ENCODE measurements around the gene TMEM72. TPM values are rescaled to one million over a fixed set of nuclear protein-coding genes. Genes with fewer than 3 reads are reported as not detected.

TMEM72 gene
- total and polyA plus RNA-seq, 2 donors (not counting 1 experiment from before 2014, with no cell fraction given) = not detected

DNA sequence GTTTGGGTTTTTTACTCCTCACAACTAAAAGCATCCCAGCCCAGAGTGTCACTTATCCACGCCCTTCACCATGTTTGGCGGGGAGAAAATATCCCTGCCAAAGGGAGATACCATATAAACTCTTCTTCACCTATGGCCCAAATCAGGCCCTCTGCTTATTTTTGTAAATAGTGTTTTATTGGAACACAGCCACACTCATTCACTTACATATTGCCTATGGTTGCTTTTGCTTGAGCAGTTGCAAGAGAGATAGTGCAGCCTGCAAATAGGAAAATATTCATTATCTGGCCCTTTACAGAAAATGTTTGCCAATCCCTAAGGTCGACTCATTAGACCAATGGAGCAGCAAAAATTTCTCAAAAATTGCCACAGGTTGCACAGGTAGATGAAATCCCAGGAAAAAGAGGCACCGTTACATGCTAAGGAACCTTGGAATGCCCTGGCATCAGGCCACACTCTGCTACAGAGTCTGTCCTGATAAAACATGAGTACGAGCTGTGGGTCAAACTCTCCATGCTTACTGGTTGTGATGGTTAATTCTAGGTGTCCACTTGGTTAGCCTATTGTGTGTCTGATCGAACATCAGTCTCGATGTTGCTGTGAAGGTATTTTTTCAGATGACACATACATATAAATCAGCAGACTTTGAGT is 40.6 kb downstream of the TMEM72 start:
- intact Hi-C loops (cut with micrococcal nuclease) = no loop called here
- 81% methylated on average over 3 of the region's 7 CpGs for WGBS (ENCODE audit: insufficient coverage)
- Histone ChIP-seq H2AFZ (ENCODE audit: insufficient read depth, low read depth, low read length, poor library complexity, severe bottlenecking) (no peak overlapping the region), H3K27me3 (replicated peaks in 1 of 4; ENCODE audit: control extremely low read depth in 1 of 4, control insufficient read depth in 3 of 4, insufficient read depth in 4 of 4, low read length in 3 of 4) (no peaks in the 10 kb centered on the region), H4K20me1 (ENCODE audit: control insufficient read depth, insufficient read depth, low read length, poor library complexity, severe bottlenecking) (peaks cover 5% of the 10 kb centered on the region), H3K27ac (ENCODE audit: low read length in 2 of 2) (no peak overlapping the region), H3K79me2 (ENCODE audit: control insufficient read depth, insufficient read depth, low read length) (no peaks in the 10 kb centered on the region), H3K4me1 (ENCODE audit: control insufficient read depth in 2 of 2, insufficient read depth in 2 of 2, low read length in 2 of 2) (peaks cover 27 to 39% of the 10 kb centered on the region in 2 donors), H3K4me3 (ENCODE audit: control extremely low read depth in 1 of 5, extremely low read depth in 1 of 5, insufficient read depth in 1 of 5, low read depth in 2 of 5, low read length in 4 of 5) (no peak overlapping the region), H3K9ac (ENCODE audit: low read length) (no peak overlapping the region), H3K9me3 (ENCODE audit: control extremely low read depth in 1 of 3, control insufficient read depth in 2 of 3, insufficient read depth in 1 of 3, low read length in 2 of 3) (no peaks in the 10 kb centered on the region), H3K36me3 (replicated peaks in 1 of 2; ENCODE audit: control extremely low read depth in 1 of 2, control insufficient read depth in 1 of 2, extremely low read depth in 1 of 2, insufficient read depth in 2 of 2, low read length in 1 of 2) (peaks cover 0 to 3% of the 10 kb centered on the region in 2 experiments), H3K4me2 (replicated peaks; ENCODE audit: low read depth, low read length, poor library complexity, severe bottlenecking) (no peak overlapping the region)
- Mint-ChIP-seq H3K4me1 (peaks cover 41% of the 10 kb centered on the region), H3K27me3 (no peaks in the 10 kb centered on the region), H3K27ac (no peak overlapping the region), H3K9me3 (ENCODE audit: insufficient read depth) (no peaks in the 10 kb centered on the region), H3K4me3 (no peak overlapping the region)
- no peak for DNase-seq
- ChIA-PET POLR2A (no interaction called here), CTCF (interaction anchor here (0.5 to 5.1 kb wide), 2 partner anchors 20 to 720 kb away, joined by 5 to 22 read pairs; no protein-coding TSS in a partner anchor)
- no peak for TF ChIP-seq EZH2 (IDR thresholded peaks at IDR 0.05; ENCODE audit: borderline replicate concordance, insufficient read depth, low read depth, low read length, poor library complexity, severe bottlenecking)
- TF ChIP-seq, protein P1, sequence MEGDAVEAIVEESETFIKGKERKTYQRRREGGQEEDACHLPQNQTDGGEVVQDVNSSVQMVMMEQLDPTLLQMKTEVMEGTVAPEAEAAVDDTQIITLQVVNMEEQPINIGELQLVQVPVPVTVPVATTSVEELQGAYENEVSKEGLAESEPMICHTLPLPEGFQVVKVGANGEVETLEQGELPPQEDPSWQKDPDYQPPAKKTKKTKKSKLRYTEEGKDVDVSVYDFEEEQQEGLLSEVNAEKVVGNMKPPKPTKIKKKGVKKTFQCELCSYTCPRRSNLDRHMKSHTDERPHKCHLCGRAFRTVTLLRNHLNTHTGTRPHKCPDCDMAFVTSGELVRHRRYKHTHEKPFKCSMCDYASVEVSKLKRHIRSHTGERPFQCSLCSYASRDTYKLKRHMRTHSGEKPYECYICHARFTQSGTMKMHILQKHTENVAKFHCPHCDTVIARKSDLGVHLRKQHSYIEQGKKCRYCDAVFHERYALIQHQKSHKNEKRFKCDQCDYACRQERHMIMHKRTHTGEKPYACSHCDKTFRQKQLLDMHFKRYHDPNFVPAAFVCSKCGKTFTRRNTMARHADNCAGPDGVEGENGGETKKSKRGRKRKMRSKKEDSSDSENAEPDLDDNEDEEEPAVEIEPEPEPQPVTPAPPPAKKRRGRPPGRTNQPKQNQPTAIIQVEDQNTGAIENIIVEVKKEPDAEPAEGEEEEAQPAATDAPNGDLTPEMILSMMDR (IDR thresholded peaks at IDR 0.05) = no peak
- ATAC-seq (ENCODE audit: low read depth) = no peak

DNA sequence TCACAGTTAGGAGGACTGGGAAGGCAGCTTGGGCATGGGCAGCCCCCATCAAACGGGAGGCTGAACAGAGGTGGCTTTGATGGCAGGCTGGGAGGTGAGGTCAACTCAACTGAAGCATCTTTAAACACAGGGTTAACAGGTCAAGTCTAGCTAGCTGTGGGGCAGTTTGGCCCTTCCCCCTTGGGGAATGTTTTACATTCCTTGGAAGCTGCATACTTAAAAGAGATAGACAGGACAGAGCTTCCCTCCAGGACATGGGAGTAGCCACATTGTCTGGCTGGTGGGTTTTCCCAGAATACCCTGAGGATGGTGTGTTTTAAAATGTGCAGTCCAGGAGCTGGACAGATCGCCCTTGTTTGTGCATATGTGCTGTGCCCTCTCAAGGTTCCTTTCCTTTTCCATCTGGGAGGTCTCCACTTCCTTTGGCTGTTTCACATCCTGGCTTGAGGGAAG is 41.7 kb downstream of the TMEM72 start:
- ChIA-PET POLR2A (no interaction called here), CTCF (interaction anchor here (1.5 to 5.1 kb wide), 2 partner anchors 10 to 21 kb away, joined by 5 to 22 read pairs; no protein-coding TSS in a partner anchor)
- Histone ChIP-seq H3K79me2 (ENCODE audit: control insufficient read depth, insufficient read depth, low read length) (peaks cover 9% of the 10 kb centered on the region), H4K20me1 (ENCODE audit: control insufficient read depth, insufficient read depth, low read length, poor library complexity, severe bottlenecking) (peaks cover 5% of the 10 kb centered on the region), H2AFZ (ENCODE audit: insufficient read depth, low read depth, low read length, poor library complexity, severe bottlenecking) (no peak overlapping the region), H3K4me3 (ENCODE audit: control extremely low read depth in 1 of 5, extremely low read depth in 1 of 5, insufficient read depth in 1 of 5, low read depth in 2 of 5, low read length in 4 of 5) (no peak overlapping the region), H3K9me3 (ENCODE audit: control extremely low read depth in 1 of 3, control insufficient read depth in 2 of 3, insufficient read depth in 1 of 3, low read length in 2 of 3) (no peaks in the 10 kb centered on the region), H3K9ac (ENCODE audit: low read length) (no peak overlapping the region), H3K27me3 (replicated peaks in 1 of 4; ENCODE audit: control extremely low read depth in 1 of 4, control insufficient read depth in 3 of 4, insufficient read depth in 4 of 4, low read length in 3 of 4) (no peaks in the 10 kb centered on the region), H3K27ac (ENCODE audit: low read length in 2 of 2) (no peak overlapping the region), H3K4me1 (ENCODE audit: control insufficient read depth in 2 of 2, insufficient read depth in 2 of 2, low read length in 2 of 2) (peaks cover 21 to 30% of the 10 kb centered on the region in 2 donors), H3K4me2 (replicated peaks; ENCODE audit: low read depth, low read length, poor library complexity, severe bottlenecking) (no peak overlapping the region), H3K36me3 (replicated peaks in 1 of 2; ENCODE audit: control extremely low read depth in 1 of 2, control insufficient read depth in 1 of 2, extremely low read depth in 1 of 2, insufficient read depth in 2 of 2, low read length in 1 of 2) (peaks cover 0 to 3% of the 10 kb centered on the region in 2 experiments)
- DNase-seq = no peak
- no peaks in the 10 kb centered on the region for H3K9me3 Mint-ChIP-seq (ENCODE audit: insufficient read depth)
- H3K4me3 Mint-ChIP-seq = no peak overlapping the region
- WGBS (ENCODE audit: insufficient coverage) = 89% methylated on average over 1 of the region's 2 CpGs
- H3K27ac Mint-ChIP-seq = no peak overlapping the region
- H3K27me3 Mint-ChIP-seq = no peaks in the 10 kb centered on the region
- peaks cover 36% of the 10 kb centered on the region for H3K4me1 Mint-ChIP-seq
- intact Hi-C loops (cut with micrococcal nuclease) = no loop called here
- no peak for ATAC-seq (ENCODE audit: low read depth)
- no peak for TF ChIP-seq EZH2 (IDR thresholded peaks at IDR 0.05; ENCODE audit: borderline replicate concordance, insufficient read depth, low read depth, low read length, poor library complexity, severe bottlenecking)
- TF ChIP-seq, protein P1 (IDR thresholded peaks at IDR 0.05) = no peak

Measured in B cell (primary cell).